OCI-LY7 (cell line): ENCODE results near the gene MYBPC2. TPM values are rescaled to one million over a fixed set of nuclear protein-coding genes. Genes with fewer than 3 reads are reported as not detected.

Source experiments
- Bru-seq: library from RNA; stranded (reverse); fragments of 400-500 nt; gene quantifications from one replicate; lab custom pipeline; 2021; lab: Mats Ljungman, UMichigan
- BruChase-seq, 2 experiments: library from RNA; stranded (reverse); fragments of 400-500 nt; gene quantifications; one replicate each; lab custom pipeline; 2021; lab: Mats Ljungman, UMichigan
- BruUV-seq: library from RNA; stranded (reverse); fragments of 400-500 nt; replicated peaks from 2 replicates; lab custom pipeline; 2021; lab: Mats Ljungman, UMichigan
- CTCF ChIA-PET: fragments of 300-600 bp; sonication (Branson Sonifier 250); formaldehyde crosslinking; loops from one replicate; lab custom pipeline; 2022; ENCODE audit warnings: antibody characterized with exemption; ENCODE audit not compliant: unreplicated experiment; lab: Charles Lee
- POLR2A ChIA-PET: fragments of 300-600 bp; sonication (Branson Sonifier 250); formaldehyde crosslinking; loops from one replicate; lab custom pipeline; 2022; ENCODE audit warnings: antibody characterized with exemption; lab: Charles Lee
- DNase-seq: peaks from one replicate; pipeline ENCODE4 v3.0.0-alpha.2; 2015; ENCODE audit warnings: low spot score
- H2AFZ ChIP-seq: fragments of 200-600 bp; sonication (generic), shearing (Covaris generic); 2 replicates; pipeline ENCODE4 v1.6.1; 2014; ENCODE audit warnings: mild to moderate bottlenecking, antibody characterized with exemption, low read length, moderate library complexity
- H3K27ac ChIP-seq: fragments of 200-600 bp; sonication (generic); 2 replicates; pipeline ENCODE4 v1.5.1; 2014; ENCODE audit warnings: mixed run types, low read depth, mild to moderate bottlenecking, moderate library complexity, low read length, inconsistent platforms; ENCODE audit not compliant: poor library complexity, severe bottlenecking
- H3K36me3 ChIP-seq: fragments of 200-600 bp; sonication (generic); 2 replicates; pipeline ENCODE4 v1.6.1; 2014; ENCODE audit warnings: mild to moderate bottlenecking, antibody characterized with exemption, low read length, moderate library complexity, mixed read lengths; ENCODE audit not compliant: insufficient read depth
- H3K4me1 ChIP-seq: fragments of 200-600 bp; sonication (generic); 2 replicates; pipeline ENCODE4 v1.5.1; 2014; ENCODE audit warnings: mild to moderate bottlenecking, low read length; ENCODE audit not compliant: insufficient read depth, poor library complexity, severe bottlenecking
- H3K4me2 ChIP-seq: fragments of 200-600 bp; sonication (generic); 2 replicates; pipeline ENCODE4 v1.6.1; 2014; ENCODE audit warnings: mild to moderate bottlenecking, low read length
- H3K4me3 ChIP-seq: fragments of 200-600 bp; sonication (generic); 2 replicates; pipeline ENCODE4 v1.5.1; 2014; ENCODE audit warnings: mild to moderate bottlenecking, low read depth, low read length; ENCODE audit not compliant: poor library complexity, severe bottlenecking
- H3K79me2 ChIP-seq: fragments of 200-600 bp; sonication (generic); 2 replicates; pipeline ENCODE4 v1.6.1; 2016; ENCODE audit warnings: low read depth, mild to moderate bottlenecking, low read length, moderate library complexity, mixed read lengths; ENCODE audit not compliant: insufficient read depth
- H3K9me2 ChIP-seq: fragments of 200-600 bp; sonication (generic); 2 replicates; pipeline ENCODE4 v1.6.1; 2016; ENCODE audit warnings: mild to moderate bottlenecking, low read length, mixed read lengths; ENCODE audit not compliant: insufficient read depth
- H3K9me3 ChIP-seq: fragments of 200-600 bp; sonication (generic); 2 replicates; pipeline ENCODE4 v1.6.1; 2014; ENCODE audit warnings: mild to moderate bottlenecking, mixed run types, low read length, mixed read lengths
- H4K20me1 ChIP-seq: fragments of 200-600 bp; sonication (generic); 2 replicates; pipeline ENCODE4 v1.6.1; 2014; ENCODE audit warnings: mild to moderate bottlenecking, antibody characterized with exemption, low read length, moderate library complexity, mixed read lengths; ENCODE audit not compliant: insufficient read depth
- CTCF ChIP-seq: fragments of 200-600 bp; sonication (generic); conservative IDR thresholded peaks from 2 replicates; pipeline ENCODE4 v1.5.1; 2014; ENCODE audit warnings: mild to moderate bottlenecking, antibody characterized with exemption, low read length, moderate library complexity, mixed read lengths
- EZH2phosphoT487 ChIP-seq: fragments of 200-600 bp; sonication (generic); IDR thresholded peaks from 2 replicates; pipeline ENCODE4 v1.6.1; 2018; ENCODE audit warnings: low read depth, borderline replicate concordance, mild to moderate bottlenecking, mixed run types, antibody characterized with exemption, low read length, moderate library complexity, mixed read lengths
- intact Hi-C: fragments of 100-400 bp; cut with micrococcal nuclease; formaldehyde crosslinking; loops from one replicate; pipeline ENCODE4 v1.10.0; 2022; ENCODE audit not compliant: unreplicated experiment
- long read RNA-seq: library from polyadenylated mRNA; stranded (forward); transcript quantifications from one replicate; pipeline ENCODE4 v2.0.0, GENCODE V29; 2022
- total RNA-seq, 2 experiments: library from RNA; depleted of rRNA in 1 of 2; stranded (reverse); fragments of >200 nt in 1 of 2; shearing (Covaris generic) in 1 of 2; gene quantifications; 2 replicates each; pipeline ENCODE4 v1.2.3, GENCODE V29; 2014 to 2022

Gene MYBPC2
- total RNA-seq (2014; rRNA removed; shearing (Covaris generic)) (10.6 and 15.4 TPM in 2 replicates), total RNA-seq (2022) (22.2 and 28.2 TPM in 2 replicates), Bru-seq, nascent RNA (percentile 38 among the genes with signal in this experiment), BruChase-seq, experiment 1, labeled RNA remaining after a 6-hour chase (percentile 48 among the genes with signal in this experiment), BruChase-seq, experiment 2, labeled RNA remaining after a 2-hour chase (percentile 45 among the genes with signal in this experiment)
- long read RNA-seq, transcript MYBPC2-201 (28 exons, 3,593 nt): major isoform, 28 of 43 reads
- long read RNA-seq, partial matches to known transcripts: 11 of 43 reads
- long read RNA-seq, other reads (novel, unspliced or antisense): 4 of 43 reads

- ChIA-PET POLR2A (interaction anchor here (0.6 kb wide), 1 partner anchor 1762 kb away, joined by 4 read pairs; no protein-coding TSS in a partner anchor), CTCF (no interaction called here)
- peak within 1 kb of the TSS; percentile 96 for H3K4me2 ChIP-seq
- no TSS peak for BruUV-seq
- intact Hi-C loops: no loop called here
- peaks cover 22% of the 10 kb centered on the region for H3K36me3 ChIP-seq
- peak; percentile 71 for DNase-seq
- peak within 1 kb of the TSS; percentile 68 for H3K4me3 ChIP-seq
- H3K27ac ChIP-seq: peak within 1 kb of the TSS; percentile 87
- no peaks in the 10 kb centered on the region for H4K20me1 ChIP-seq
- TF ChIP-seq CTCF (no peak), EZH2phosphoT487 (no peak)
- peaks cover 91% of the 10 kb centered on the region for H3K4me1 ChIP-seq
- H3K9me2 ChIP-seq: no peaks in the 10 kb centered on the region
- no peaks in the 10 kb centered on the region for H3K9me3 ChIP-seq
- H3K79me2 ChIP-seq: no peaks in the 10 kb centered on the region
- peak within 1 kb of the TSS; percentile 45; the same call in 1 of the 2 replicates for H2AFZ ChIP-seq
Measured at GRCh38 chr19:50432221-50433028, at the start of gene MYBPC2. Gene MYBPC2 (plus strand): TSS chr19:50432892. CDS start chr19:50432954, 62 bp downstream.

GRCh38 chr19:50383001-50383851 is 49.5 kb upstream of the MYBPC2 start:
- Histone ChIP-seq H3K4me2 (peak overlapping the region; percentile 72), H3K36me3 (peaks cover 77% of the 10 kb centered on the region), H3K79me2 (peaks cover 38% of the 10 kb centered on the region), H3K4me1 (peaks cover 19% of the 10 kb centered on the region), H3K4me3 (peak overlapping the region; percentile 85), H3K9me3 (no peaks in the 10 kb centered on the region), H3K27ac (peak overlapping the region; percentile 43), H3K9me2 (no peaks in the 10 kb centered on the region), H2AFZ (peak overlapping the region; percentile 37; the same call in 1 of the 2 replicates), H4K20me1 (peaks cover 4% of the 10 kb centered on the region; the same call in 1 of the 2 replicates)
- no peak for DNase-seq
- BruUV-seq: no TSS peak
- CTCF ChIA-PET: no interaction called here
- intact Hi-C loops: no loop called here
- POLR2A ChIA-PET: no interaction called here
- TF ChIP-seq EZH2phosphoT487: no peak
- no peak for TF ChIP-seq CTCF
